GM19193 (cell line): Measurements from ENCODE around the gene ACTN4.

Source experiments
- POLR2A ChIP-seq: IDR thresholded peaks from 4 replicates; pipeline ENCODE4 v1.6.1; 2011; ENCODE audit not compliant: insufficient read depth, insufficient read length; ENCODE audit errors: extremely low read depth

ACTN4 gene

GRCh38 chr19:38690146-38690545 lies 42.7 kb downstream of the ACTN4 start:
- TF ChIP-seq POLR2A, result no peak

GRCh38 chr19:38690832-38691231 lies 43.4 kb downstream of the ACTN4 start:
- TF ChIP-seq POLR2A, result no peak

GRCh38 chr19:38691938-38692457 lies 44.5 kb downstream of the ACTN4 start:
- TF ChIP-seq POLR2A, result no peak

- no peak for TF ChIP-seq POLR2A
These were observed 45.3 kb downstream of the ACTN4 start for GRCh38 chr19:38692458-38693379.

- TF ChIP-seq POLR2A, result no peak
These were observed 46.2 kb downstream of the ACTN4 start for GRCh38 chr19:38693380-38694223.

- TF ChIP-seq POLR2A, result no peak
These were observed 47.9 kb downstream of the ACTN4 start for GRCh38 chr19:38695317-38695683.

- TF ChIP-seq POLR2A, result no peak
These were observed 48.6 kb downstream of the ACTN4 start for GRCh38 chr19:38695832-38696728.

- no peak for TF ChIP-seq POLR2A
These were observed 49.2 kb downstream of the ACTN4 start for GRCh38 chr19:38696729-38697055.

- TF ChIP-seq POLR2A, result no peak
These were observed 49.7 kb downstream of the ACTN4 start for GRCh38 chr19:38697197-38697596.

- no peak for TF ChIP-seq POLR2A
These were observed 50.2 kb downstream of the ACTN4 start for GRCh38 chr19:38697641-38698071.

GRCh38 chr19:38698225-38699026 lies 51.0 kb downstream of the ACTN4 start:
- TF ChIP-seq POLR2A, result no peak

- no peak for TF ChIP-seq POLR2A
These were observed 51.5 kb downstream of the ACTN4 start for GRCh38 chr19:38699027-38699346.

GRCh38 chr19:38699647-38700349 lies 52.3 kb downstream of the ACTN4 start:
- no peak for TF ChIP-seq POLR2A

- TF ChIP-seq POLR2A, result no peak
These were observed 53.0 kb downstream of the ACTN4 start for GRCh38 chr19:38700350-38700901.
